HTR-8/SVneo (cell line): ENCODE measurements around the gene DCTN2.
"Not testable (repeated sequence)": the region's sequence is repeated elsewhere in the genome, so short reads cannot be mapped to it uniquely, and the experiment has no call there.

ENCODE experiments used
- DNase-seq: peaks from one replicate; pipeline ENCODE4 v3.0.0; 2011; ENCODE audit warnings: low spot score, mixed read lengths; ENCODE audit not compliant: insufficient read length
- FAIRE-seq: peaks from 2 replicates; lab custom pipeline; 2011; peaks lifted over from hg19 to GRCh38; lab: Jason Lieb, UNC

Gene DCTN2

DNA sequence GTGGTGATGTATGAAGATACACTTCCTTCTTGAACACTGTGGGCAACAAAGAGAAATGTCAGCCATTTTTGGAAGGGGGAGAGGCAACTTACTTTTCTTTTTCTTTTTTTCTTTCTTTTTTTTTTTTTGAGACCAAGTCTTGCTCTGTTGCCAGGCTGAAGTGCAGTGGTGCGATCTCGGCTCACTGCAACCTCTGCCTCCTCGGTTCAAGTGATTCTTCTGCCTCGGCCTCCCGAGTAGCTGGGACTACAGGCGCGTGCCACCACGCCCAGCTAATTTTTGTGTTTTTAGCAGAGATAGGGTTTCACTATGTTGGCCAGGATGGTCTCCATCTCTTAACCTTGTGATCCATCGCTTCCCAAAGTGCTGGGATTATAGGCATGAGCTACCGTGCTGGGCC is 29.3 kb downstream of the DCTN2 start:
- not testable (repeated sequence) for FAIRE-seq, DNase-seq

DNA sequence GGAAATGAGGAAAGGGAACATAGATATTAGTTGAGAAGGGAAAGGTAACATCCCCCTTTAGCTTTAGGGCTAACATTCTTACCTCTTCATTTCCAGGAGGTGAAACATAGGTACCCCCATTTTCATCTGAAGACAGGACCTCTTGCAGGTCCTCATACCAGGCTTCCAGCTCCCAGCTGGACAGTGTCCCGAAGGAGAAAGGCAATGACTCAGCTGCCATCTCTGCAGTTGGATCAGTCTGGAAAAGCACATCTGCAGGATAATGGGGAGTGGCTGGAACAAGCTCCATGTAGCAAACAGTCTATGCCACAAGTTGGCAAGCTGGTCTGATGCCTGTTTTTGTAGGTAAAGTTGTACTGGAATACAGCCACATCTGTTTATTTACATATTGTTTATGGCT is 29.8 kb downstream of the DCTN2 start:
- FAIRE-seq, result no peak
- no peak for DNase-seq

DNA sequence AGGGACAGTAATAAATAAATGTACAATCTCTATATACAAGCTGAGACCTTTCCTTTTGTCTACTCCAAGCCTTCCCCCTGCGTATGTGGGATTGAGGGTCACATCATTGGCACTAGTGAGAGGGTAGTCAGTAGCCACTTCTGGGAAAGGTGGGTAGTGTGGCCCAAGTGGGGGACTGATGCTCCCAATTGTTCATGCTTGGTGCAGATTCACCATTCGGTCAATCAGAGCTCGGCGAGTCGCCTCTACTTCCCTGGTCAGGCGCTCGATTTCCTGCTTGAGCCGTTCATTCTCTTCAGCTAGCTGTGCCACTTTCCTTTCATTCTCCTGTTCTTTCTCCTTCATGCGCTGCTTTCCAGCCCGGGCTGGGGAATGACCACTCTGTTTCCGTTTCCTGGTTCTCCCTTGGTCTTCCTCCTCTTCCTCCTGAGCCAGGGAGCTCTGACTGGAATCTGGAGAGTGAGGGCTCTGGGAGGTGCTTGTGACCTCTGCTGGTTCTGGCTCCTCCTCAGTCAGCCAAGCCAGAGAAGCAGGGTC is 30.3 kb downstream of the DCTN2 start:
- DNase-seq (no peak), FAIRE-seq (no peak)

DNA sequence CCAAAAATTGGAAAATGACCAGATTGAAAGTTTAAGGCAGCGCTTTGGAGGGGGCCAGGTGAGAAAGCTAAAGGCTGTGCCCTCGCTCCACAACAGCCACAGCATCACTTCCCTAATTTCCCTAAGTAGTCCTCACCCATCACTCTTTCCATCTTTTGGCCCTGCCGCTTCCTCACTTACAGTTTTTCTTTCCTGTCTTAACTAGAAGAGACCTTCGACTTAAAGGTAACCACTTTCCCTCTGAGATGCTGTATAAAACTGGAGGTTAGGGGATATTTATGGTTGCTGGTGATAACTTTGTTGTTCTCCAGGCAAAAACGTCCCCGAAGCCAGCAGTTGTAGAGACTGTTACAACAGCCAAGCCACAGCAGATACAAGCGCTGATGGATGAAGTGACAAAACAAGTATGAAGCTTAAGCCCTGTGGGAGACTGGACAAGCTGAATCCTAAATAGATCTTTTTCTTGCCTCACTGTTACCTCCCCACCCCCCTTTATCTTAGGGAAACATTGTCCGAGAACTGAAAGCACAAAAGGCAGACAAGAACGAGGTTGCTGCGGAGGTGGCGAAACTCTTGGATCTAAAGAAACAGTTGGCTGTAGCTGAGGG is 31.0 kb downstream of the DCTN2 start:
- FAIRE-seq (no peak), DNase-seq (no peak)

DNA sequence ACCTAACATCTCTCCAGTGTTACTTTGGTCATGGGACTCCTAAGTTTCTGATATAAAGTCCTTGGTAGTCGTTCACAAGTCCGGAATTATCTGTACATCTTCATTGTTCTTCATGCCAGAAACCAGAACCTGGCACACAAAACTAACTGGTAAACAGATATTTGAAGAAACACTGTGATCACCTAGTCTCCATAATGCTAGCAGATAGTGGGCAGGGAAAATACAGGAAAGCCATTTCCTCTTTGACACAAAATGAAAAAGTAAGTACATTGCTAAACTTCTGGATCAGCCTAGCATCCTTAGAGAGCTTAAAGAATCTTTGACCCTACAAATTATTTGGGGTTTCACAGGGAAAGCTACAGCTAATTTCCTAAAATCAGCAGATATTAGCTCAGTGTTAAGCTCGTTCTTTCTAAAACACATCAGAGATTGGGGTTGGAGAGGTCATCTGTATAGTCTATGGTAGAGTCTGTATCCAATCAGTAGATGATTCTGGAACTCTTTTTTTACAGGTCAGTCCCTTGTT is 31.5 kb downstream of the DCTN2 start:
- DNase-seq (no peak), FAIRE-seq (no peak)

DNA sequence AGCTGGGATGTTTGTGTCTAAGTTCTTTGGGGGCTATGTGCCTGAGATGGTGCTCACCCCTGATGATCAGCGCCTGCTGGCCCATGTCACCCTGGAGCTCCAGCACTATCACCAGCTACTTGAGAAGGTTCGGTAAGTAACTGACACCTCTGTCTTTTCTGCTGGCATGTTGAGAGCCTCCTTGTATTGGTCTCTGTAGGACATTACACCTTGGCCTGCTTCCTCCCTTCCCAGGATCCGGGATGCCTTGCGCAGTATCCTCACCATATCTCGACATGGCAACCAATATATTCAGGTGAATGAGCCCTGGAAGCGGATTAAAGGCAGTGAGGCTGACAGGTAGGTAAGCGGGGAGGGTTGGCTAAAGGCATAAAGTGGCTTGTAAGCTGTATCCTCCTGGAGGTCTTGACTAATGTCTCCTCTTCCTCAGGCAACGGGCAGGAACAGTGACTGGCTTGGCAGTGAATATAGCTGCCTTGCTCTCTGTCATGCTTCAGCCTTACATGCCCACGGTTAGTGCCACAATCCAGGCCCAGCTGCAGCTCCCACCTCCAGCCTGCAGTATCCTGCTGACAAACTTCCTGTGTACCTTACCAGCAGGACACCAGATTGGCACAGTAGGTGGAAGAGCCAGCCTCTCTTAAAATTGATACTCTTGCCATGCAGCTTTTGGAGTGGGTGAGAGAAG is 32.1 kb downstream of the DCTN2 start:
- FAIRE-seq, result no peak
- no peak for DNase-seq

DNA sequence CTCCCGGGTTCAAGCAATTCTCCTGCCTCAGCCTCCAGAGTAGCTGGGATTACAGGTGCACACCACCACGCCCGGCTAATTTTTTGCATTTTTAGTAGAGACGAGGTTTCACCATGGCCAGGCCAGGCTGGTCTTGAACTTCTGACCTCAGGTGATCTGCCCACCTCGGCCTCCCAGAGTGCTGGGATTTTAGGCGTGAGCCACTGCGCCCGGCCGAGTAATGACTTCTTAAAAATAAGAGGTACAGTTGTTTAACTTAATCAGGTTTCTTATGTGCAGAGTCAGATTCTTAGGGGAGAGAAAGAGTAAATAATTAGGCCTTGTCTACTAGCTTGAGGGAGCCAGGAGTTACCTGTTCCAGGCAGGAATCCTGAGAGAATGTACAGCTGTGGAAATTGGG is 32.7 kb downstream of the DCTN2 start:
- not testable (repeated sequence) for DNase-seq, FAIRE-seq

DNA sequence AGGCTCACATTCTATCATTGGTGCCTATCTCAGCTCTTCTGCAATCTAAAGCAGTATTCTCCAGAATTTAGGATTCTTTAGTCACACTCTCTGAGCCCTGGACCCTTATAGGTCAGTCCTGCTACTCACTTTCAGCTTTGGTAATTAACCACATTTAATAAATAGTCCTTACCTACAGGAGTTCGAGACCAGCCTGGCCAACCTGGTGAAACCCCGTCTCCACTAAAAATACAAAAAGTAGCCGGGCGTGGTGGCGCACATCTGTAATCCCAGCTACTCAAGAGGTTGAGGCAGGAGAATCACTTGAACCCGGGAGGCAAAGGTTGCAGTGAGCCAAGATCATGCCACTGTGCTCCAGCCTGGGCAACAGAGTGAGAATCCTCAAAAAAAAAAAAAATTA is 33.3 kb downstream of the DCTN2 start:
- DNase-seq, FAIRE-seq: not testable (repeated sequence)

DNA sequence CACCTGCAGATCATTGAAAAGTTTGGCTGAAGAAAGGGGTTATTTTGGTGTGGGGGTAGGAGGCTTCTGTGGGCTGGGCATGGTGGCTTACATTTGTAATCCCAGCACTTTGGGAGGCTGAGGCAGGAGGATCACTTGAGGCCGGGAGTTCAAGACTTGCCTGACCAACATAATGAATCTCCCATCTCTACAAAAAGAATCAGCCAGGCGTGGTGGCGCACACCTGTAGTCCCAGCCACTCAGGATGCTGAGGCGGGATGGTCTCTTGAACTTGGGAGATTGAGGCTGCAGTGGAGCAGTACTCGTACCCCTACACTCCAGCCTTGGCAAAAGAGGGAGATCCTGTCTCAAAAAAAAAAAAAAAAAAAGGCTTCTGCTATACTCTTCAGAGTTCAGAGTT is 33.7 kb downstream of the DCTN2 start:
- FAIRE-seq (no peak), DNase-seq (no peak)

DNA sequence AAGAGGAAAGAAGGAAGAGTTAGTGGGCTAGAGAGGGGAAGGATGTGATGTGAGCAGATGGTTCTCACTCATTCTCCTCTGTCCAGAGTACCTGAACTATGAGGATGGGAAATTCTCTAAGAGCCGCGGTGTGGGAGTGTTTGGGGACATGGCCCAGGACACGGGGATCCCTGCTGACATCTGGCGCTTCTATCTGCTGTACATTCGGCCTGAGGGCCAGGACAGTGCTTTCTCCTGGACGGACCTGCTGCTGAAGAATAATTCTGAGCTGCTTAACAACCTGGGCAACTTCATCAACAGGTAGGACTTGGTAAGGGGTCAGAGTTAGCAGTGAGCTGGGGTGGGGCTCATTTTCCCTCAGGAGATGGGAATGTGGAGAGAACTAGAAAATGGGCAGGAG is 34.3 kb downstream of the DCTN2 start:
- FAIRE-seq, result no peak
- DNase-seq, result no peak

DNA sequence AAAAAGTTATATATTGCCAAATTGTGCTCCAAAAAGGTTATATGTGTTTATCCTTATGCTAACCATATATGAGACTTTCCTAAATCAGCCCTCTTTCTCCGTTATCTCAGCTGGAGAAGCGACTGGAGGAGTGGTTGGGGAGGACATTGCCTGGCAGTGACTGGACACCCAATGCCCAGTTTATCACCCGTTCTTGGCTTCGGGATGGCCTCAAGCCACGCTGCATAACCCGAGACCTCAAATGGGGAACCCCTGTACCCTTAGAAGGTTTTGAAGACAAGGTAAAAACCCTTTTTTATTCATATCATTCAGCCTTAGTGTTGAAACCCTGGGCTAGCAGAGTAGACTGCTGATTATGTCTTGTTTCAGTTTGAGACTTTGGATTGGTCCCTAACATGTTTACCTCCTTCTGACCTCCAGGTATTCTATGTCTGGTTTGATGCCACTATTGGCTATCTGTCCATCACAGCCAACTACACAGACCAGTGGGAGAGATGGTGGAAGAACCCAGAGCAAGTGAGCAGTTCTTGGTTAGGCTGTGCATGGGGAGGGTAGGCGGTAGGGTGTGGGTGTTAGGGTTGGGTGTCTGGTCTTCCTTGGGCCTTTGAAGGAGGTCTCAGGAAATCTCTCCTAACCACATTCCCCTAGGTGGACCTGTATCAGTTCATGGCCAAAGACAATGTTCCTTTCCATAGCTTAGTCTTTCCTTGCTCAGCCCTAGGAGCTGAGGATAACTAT is 35.2 kb downstream of the DCTN2 start:
- FAIRE-seq (no peak), DNase-seq (no peak)

DNA sequence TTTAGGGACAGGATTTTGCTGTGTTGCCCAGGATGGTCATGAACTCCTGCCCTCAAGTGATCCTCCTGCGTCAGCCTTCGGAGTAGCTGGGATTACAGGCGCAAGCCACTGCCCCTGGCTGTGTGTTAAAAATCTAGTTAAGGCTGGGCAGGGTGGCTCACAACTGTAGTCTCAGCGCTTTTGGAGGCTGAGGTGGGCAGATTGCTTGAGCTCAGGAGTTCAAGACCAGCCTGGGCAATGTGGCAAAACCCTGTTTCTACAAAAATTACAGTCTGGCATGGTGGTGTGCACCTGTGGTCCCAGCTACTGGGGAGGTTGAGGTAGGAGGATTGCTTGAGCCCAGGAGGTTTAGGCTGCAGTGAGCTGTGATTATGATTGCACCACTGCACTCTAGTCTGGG is 35.8 kb downstream of the DCTN2 start:
- FAIRE-seq, result no peak

DNA sequence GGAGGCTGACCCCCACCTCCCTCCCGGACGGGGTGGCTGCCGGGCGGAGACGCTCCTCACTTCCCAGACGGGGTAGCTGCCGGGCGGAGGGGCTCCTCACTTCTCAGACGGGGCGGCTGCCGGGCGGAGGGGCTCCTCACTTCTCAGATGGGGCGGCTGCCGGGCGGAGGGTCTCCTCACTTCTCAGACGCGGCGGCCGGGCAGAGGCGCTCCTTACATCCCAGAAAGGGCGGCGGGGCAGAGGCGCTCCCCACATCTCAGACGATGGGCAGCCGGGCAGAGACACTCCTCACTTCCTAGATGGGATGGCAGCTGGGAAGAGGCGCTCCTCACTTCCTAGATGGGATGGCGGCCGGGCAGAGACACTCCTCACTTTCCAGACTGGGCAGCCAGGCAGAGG is 39.2 kb downstream of the DCTN2 start:
- not testable (repeated sequence) for DNase-seq, FAIRE-seq

More for the DNA sequence above, 35.8 kb downstream of the DCTN2 start:
- no peak for DNase-seq

DNA sequence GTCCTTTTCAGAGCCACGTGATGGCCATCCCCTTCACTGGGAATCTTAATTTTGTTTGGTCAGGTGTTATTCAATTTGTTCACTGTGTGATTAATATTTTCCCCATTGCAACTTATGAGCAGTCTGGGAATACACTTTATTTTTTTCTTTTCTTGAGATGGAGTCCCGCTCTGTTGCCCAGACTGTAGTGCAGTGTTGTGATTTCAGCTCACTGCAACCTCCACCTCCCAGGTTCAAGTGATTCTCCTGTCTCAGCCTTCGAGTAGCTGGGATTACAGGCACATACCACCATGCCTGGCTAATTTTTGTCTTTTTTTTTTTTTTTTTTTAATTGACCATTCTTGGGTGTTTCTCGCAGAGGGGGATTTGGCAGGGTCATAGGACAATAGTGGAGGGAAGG is 40.5 kb downstream of the DCTN2 start:
- FAIRE-seq, result not testable (repeated sequence)

DNA sequence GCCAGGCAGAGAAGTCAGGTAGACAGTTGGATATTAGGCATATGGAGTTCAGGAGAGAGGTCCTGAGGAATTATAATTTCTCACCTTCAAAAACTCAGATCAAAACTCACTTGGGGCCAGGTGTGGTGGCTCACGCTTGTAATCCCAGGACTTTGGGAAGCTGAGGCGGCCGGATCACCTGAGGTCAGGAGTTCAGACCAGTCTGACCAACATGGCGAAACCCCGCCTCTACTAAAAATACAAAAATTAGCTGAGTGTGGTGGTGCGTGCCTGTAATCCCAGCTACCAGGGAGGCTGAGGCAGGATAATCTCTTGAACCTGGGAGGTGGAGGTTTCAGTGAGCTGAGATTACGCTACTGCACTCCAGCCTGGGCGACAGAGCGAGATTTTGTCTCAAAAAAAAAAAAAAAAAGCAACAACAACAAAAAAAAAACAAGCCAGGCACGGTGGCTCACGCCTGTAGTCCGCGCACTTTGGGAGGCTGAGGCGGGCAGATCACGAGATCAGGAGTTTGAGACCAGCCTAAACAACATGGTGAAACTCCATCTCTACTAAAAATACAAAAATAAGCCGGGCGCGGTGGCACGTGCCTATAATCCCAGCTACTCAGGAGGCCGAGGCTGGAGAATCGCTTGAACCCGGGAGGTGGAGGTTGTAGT is 44.6 kb downstream of the DCTN2 start:
- not testable (repeated sequence) for DNase-seq, FAIRE-seq

More for the DNA sequence above, 40.5 kb downstream of the DCTN2 start:
- not testable (repeated sequence) for DNase-seq

DNA sequence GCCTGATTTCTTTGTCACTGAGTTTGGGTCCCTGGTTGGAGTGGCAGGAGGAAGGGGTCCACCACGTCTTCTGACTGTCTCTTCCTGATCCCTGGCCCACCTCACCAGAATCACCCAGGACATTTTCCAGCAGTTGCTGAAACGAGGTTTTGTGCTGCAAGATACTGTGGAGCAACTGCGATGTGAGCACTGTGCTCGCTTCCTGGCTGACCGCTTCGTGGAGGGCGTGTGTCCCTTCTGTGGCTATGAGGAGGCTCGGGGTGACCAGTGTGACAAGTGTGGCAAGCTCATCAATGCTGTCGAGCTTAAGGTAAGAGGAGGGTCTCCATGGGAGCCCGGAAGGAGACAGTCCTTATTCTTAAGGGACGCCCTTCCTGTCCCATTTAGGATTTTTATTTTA is 46.8 kb downstream of the DCTN2 start:
- DNase-seq, result no peak
- FAIRE-seq, result no peak

DNA sequence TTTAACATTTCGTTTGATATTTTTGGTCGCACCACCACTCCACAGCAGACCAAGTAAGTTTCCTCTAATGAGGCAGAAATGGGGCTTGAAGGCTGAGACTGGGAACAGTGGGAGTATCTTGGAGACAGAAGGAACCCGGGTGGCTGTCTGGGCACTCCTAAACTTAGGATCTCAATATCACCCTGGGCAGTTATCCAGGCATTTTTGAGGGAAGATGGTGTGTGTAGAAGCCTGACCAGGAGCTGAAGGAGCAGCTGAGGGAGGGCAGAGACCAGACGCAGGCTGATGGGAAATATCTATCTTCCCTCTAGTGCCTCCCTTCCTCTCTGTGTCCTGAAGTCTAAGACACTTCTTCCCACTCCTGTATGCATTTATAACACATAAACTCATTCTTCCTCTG is 48.4 kb downstream of the DCTN2 start:
- FAIRE-seq, result no peak
- DNase-seq, result no peak

DNA sequence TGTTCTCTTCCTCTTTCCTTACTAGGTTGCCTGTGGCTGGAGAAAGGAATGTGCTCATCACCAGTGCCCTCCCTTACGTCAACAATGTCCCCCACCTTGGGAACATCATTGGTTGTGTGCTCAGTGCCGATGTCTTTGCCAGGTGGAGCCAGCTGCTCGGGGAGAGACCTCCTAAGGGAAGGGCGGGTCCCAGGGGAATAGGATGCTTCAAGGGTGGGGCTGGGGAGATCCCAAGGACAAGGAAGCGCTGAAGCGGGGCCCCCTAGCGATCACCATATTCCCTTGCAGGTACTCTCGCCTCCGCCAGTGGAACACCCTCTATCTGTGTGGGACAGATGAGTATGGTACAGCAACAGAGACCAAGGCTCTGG is 48.9 kb downstream of the DCTN2 start:
- DNase-seq (no peak), FAIRE-seq (no peak)

DNA sequence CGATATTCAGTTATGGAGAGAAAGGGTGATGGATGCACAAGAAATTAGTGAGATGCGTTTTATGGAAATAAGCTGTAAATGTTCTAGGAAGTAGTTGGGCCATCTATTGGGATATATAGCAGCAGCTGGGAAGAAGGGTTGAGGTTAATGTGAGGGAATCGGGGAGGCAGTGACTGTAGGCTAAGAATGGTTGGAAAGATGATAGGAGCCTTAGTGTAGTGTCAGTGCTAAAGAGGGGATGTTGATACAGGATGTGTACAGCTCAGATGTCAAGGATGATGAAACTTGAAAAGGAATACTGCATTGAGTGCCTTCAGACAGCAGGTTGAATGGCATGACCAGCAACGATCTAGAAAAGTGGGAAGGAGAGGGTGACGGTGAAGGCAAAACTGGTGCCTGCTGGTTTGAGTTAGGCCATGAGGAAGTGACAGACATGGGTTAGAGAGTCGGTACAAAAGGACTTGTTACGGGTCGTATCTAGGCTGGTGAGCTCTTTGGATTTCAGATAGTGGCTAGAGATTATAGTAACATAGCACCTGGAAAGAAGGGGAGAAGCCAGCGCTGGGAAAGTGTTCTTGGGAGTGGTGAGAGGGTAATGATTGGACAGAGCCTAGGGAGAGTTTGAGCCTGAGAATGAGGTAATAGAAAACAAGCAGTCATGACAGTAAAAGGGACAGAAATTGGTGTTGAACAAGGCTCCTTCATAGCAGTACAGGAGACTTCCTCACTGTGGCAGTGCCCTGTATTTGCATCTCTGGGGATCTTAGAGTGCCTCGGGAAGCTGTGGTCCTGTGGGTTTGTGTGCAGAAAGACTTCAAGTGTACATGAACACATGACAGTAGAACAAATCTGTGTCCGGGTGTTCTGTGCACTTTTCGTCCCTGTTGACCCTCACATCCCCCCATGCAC is 49.5 kb downstream of the DCTN2 start:
- FAIRE-seq (peak; percentile 16), DNase-seq (no peak)
